Measurements from ENCODE around the gene PTGDS.

- TF ChIP-seq CTCF (IDR thresholded peaks at IDR 0.05) (no peak), POLR2A (IDR thresholded peaks at IDR 0.05) (no peak)
Observed at GRCh38 chr9:137011907-137012675, 34.8 kb downstream of the PTGDS start.

Measured in breast epithelium (tissue), 3 donors.